T-helper 17 cell (primary cell): ENCODE results near the gene SYT1. TPM values are rescaled to one million over a fixed set of nuclear protein-coding genes. Genes with fewer than 3 reads are reported as not detected.
"Not testable (repeated sequence)": the region's sequence is repeated elsewhere in the genome, so short reads cannot be mapped to it uniquely, and the experiment has no call there.

Experiments
- ATAC-seq: fragments of 150-1000 bp; cut with Tn5 transposase; 2 replicates; pipeline ENCODE4 v1.10.0; 2021; ENCODE audit warnings: mild to moderate bottlenecking, moderate library complexity
- DNase-seq, 3 donors: peaks; one replicate each; pipeline versions ENCODE4 v3.0.0 to v3.0.0-alpha.2; 2020 to 2021
- H3K9me3 ChIP-seq: one replicate; pipeline ENCODE4 v1.7.0; 2013; ENCODE audit warnings: low read length, mild to moderate bottlenecking; ENCODE audit not compliant: control insufficient read depth, poor library complexity, severe bottlenecking
- H3K27ac Mint-ChIP-seq: one replicate; pipeline ENCODE4 v1.8.0; 2022; ENCODE audit warnings: mild to moderate bottlenecking, moderate library complexity, mixed read lengths
- H3K27me3 Mint-ChIP-seq: one replicate; pipeline ENCODE4 v1.8.0; 2022; ENCODE audit warnings: mixed read lengths
- H3K36me3 Mint-ChIP-seq: one replicate; pipeline ENCODE4 v1.8.0; 2022; ENCODE audit warnings: low read depth, mixed read lengths
- H3K4me1 Mint-ChIP-seq: one replicate; pipeline ENCODE4 v1.8.0; 2022; ENCODE audit warnings: mild to moderate bottlenecking, mixed read lengths
- H3K4me3 Mint-ChIP-seq: one replicate; pipeline ENCODE4 v1.8.0; 2022; ENCODE audit warnings: mild to moderate bottlenecking, moderate library complexity, mixed read lengths
- total RNA-seq, 4 donors: library from RNA in 2 of 4; stranded (reverse) in 2 of 4; gene quantifications; one replicate each; pipeline ENCODE4 v1.2.3 and lab custom pipeline; 2022 to 2026

Gene SYT1
- total RNA-seq, 2 donors from 2014 or later, result not detected

GRCh38 chr12:79420146-79420618 lies 555.6 kb downstream of the SYT1 start:
- DNase-seq, result no peak
- Mint-ChIP-seq H3K27ac (no peak overlapping the region), H3K27me3 (no peaks in the 10 kb centered on the region), H3K36me3 (no peaks in the 10 kb centered on the region), H3K4me1 (no peaks in the 10 kb centered on the region), H3K4me3 (no peak overlapping the region)
- no peaks in the 10 kb centered on the region for H3K9me3 ChIP-seq
- ATAC-seq, result no peak

- no peak overlapping the region for H3K27ac Mint-ChIP-seq
- ATAC-seq (no peak), DNase-seq (no peak)
- no peaks in the 10 kb centered on the region for H3K4me1 Mint-ChIP-seq
- H3K4me3 Mint-ChIP-seq, result no peak overlapping the region
- H3K27me3 Mint-ChIP-seq, result no peaks in the 10 kb centered on the region
- no peaks in the 10 kb centered on the region for H3K9me3 ChIP-seq
- H3K36me3 Mint-ChIP-seq, result no peaks in the 10 kb centered on the region
Observed at GRCh38 chr12:79421236-79421740, 556.7 kb downstream of the SYT1 start.

GRCh38 chr12:79422060-79422812 lies 557.7 kb downstream of the SYT1 start:
- no peak for ATAC-seq
- Mint-ChIP-seq H3K36me3 (no peaks in the 10 kb centered on the region), H3K27ac (no peak overlapping the region), H3K27me3 (no peaks in the 10 kb centered on the region), H3K4me3 (no peak overlapping the region), H3K4me1 (no peaks in the 10 kb centered on the region)
- no peak for DNase-seq
- no peaks in the 10 kb centered on the region for H3K9me3 ChIP-seq

GRCh38 chr12:79423560-79423959 lies 559.0 kb downstream of the SYT1 start:
- no peak for ATAC-seq
- no peaks in the 10 kb centered on the region for H3K9me3 ChIP-seq
- Mint-ChIP-seq H3K27ac (no peak overlapping the region), H3K27me3 (no peaks in the 10 kb centered on the region), H3K36me3 (no peaks in the 10 kb centered on the region), H3K4me1 (no peaks in the 10 kb centered on the region), H3K4me3 (no peak overlapping the region)
- DNase-seq, result no peak

- no peak overlapping the region for H3K27ac Mint-ChIP-seq
- H3K27me3 Mint-ChIP-seq, result no peaks in the 10 kb centered on the region
- no peaks in the 10 kb centered on the region for H3K9me3 ChIP-seq
- no peak overlapping the region for H3K4me3 Mint-ChIP-seq
- H3K36me3 Mint-ChIP-seq, result no peaks in the 10 kb centered on the region
- H3K4me1 Mint-ChIP-seq, result no peaks in the 10 kb centered on the region
- DNase-seq, result no peak
- ATAC-seq, result no peak
Observed at GRCh38 chr12:79424109-79424721, 559.6 kb downstream of the SYT1 start.

GRCh38 chr12:79426121-79426520 lies 561.5 kb downstream of the SYT1 start:
- Mint-ChIP-seq H3K36me3 (no peaks in the 10 kb centered on the region), H3K4me1 (no peaks in the 10 kb centered on the region), H3K27ac (no peak overlapping the region), H3K27me3 (no peaks in the 10 kb centered on the region), H3K4me3 (no peak overlapping the region)
- no peaks in the 10 kb centered on the region for H3K9me3 ChIP-seq
- no peak for DNase-seq
- ATAC-seq, result no peak

GRCh38 chr12:79426744-79427143 lies 562.2 kb downstream of the SYT1 start:
- DNase-seq, H3K9me3 ChIP-seq, H3K4me3 Mint-ChIP-seq, H3K27me3 Mint-ChIP-seq, H3K36me3 Mint-ChIP-seq, ATAC-seq, H3K4me1 Mint-ChIP-seq, H3K27ac Mint-ChIP-seq: not testable (repeated sequence)

GRCh38 chr12:79433465-79434072 lies 569.0 kb downstream of the SYT1 start:
- ATAC-seq (no peak), DNase-seq (no peak)
- Mint-ChIP-seq H3K27me3 (no peaks in the 10 kb centered on the region), H3K4me3 (no peak overlapping the region), H3K27ac (no peak overlapping the region), H3K36me3 (no peaks in the 10 kb centered on the region), H3K4me1 (no peaks in the 10 kb centered on the region)
- H3K9me3 ChIP-seq, result no peaks in the 10 kb centered on the region

GRCh38 chr12:79434561-79434960 lies 570.0 kb downstream of the SYT1 start:
- no peaks in the 10 kb centered on the region for H3K27me3 Mint-ChIP-seq
- no peak overlapping the region for H3K27ac Mint-ChIP-seq
- no peak overlapping the region for H3K4me3 Mint-ChIP-seq
- H3K4me1 Mint-ChIP-seq, result no peaks in the 10 kb centered on the region
- DNase-seq (no peak), ATAC-seq (no peak)
- H3K36me3 Mint-ChIP-seq, result no peaks in the 10 kb centered on the region
- no peaks in the 10 kb centered on the region for H3K9me3 ChIP-seq

- Mint-ChIP-seq H3K27me3 (no peaks in the 10 kb centered on the region), H3K27ac (no peak overlapping the region), H3K4me1 (no peaks in the 10 kb centered on the region), H3K4me3 (no peak overlapping the region), H3K36me3 (no peaks in the 10 kb centered on the region)
- H3K9me3 ChIP-seq, result no peaks in the 10 kb centered on the region
- ATAC-seq (no peak), DNase-seq (no peak)
Observed at GRCh38 chr12:79435742-79436141, 571.2 kb downstream of the SYT1 start.

- H3K4me3 Mint-ChIP-seq, result no peak overlapping the region
Observed at GRCh38 chr12:79438480-79439174, 574.1 kb downstream of the SYT1 start.

GRCh38 chr12:79439175-79439825 lies 574.7 kb downstream of the SYT1 start:
- ATAC-seq, result no peak
- Mint-ChIP-seq H3K27me3 (no peaks in the 10 kb centered on the region), H3K36me3 (no peaks in the 10 kb centered on the region), H3K4me1 (no peaks in the 10 kb centered on the region), H3K4me3 (no peak overlapping the region), H3K27ac (no peak overlapping the region)
- DNase-seq, result no peak
- H3K9me3 ChIP-seq, result no peaks in the 10 kb centered on the region

More at GRCh38 chr12:79438480-79439174, 574.1 kb downstream of the SYT1 start:
- no peaks in the 10 kb centered on the region for H3K27me3 Mint-ChIP-seq
- no peaks in the 10 kb centered on the region for H3K4me1 Mint-ChIP-seq
- H3K36me3 Mint-ChIP-seq, result no peaks in the 10 kb centered on the region
- DNase-seq (no peak), ATAC-seq (no peak)
- H3K27ac Mint-ChIP-seq, result no peak overlapping the region
- no peaks in the 10 kb centered on the region for H3K9me3 ChIP-seq

GRCh38 chr12:79441534-79441933 lies 577.0 kb downstream of the SYT1 start:
- Mint-ChIP-seq H3K27me3 (no peaks in the 10 kb centered on the region), H3K4me3 (no peak overlapping the region), H3K4me1 (no peaks in the 10 kb centered on the region), H3K36me3 (no peaks in the 10 kb centered on the region), H3K27ac (no peak overlapping the region)
- H3K9me3 ChIP-seq, result no peaks in the 10 kb centered on the region
- DNase-seq (no peak), ATAC-seq (no peak)
